GM10847 (cell line): ENCODE results near the gene MTHFD1L.

Experiments
- POLR2A ChIP-seq: IDR thresholded peaks from 2 replicates; pipeline ENCODE4 v1.6.1; 2011; ENCODE audit not compliant: insufficient read length; ENCODE audit errors: extremely low read depth

The MTHFD1L gene

DNA sequence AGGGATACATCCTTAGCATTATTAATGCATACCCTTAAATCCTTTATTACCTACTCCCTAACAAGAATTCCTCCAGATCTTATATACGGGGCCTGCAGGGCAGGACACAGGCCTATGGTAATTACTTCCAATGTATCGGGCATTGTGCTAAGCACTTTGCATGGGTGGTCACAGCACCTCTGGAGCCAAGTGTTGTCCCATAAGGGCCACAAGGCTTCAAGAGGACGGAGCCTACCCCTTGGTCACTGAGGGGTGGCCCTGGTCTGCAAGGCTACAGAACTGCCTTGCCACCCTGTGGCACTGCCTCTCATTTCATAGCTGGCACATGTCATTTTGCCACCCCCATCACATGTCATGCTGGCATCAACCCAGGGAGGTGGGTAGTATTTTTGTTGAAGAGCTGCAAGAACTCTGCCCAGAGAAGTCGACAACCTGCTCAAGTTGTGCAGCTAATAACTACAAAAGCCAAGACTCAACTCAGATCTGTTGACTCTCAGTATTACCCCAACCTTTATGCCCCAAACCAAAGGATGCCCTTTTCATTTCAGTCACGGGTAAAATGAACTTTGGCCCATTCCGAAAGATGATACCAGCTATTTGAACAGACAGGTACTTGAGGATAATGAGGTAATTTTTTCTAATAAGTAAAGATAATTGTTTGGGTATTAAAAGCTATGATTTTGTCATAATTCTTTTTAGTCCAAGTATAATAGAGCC is 230.2 kb downstream of the MTHFD1L start:
- no peak for TF ChIP-seq POLR2A

- no peak for TF ChIP-seq POLR2A
Measured at GRCh38 chr6:151096255-151096612, 230.7 kb downstream of the MTHFD1L start.

GRCh38 chr6:151096691-151097606 is 231.4 kb downstream of the MTHFD1L start:
- TF ChIP-seq POLR2A = no peak

DNA sequence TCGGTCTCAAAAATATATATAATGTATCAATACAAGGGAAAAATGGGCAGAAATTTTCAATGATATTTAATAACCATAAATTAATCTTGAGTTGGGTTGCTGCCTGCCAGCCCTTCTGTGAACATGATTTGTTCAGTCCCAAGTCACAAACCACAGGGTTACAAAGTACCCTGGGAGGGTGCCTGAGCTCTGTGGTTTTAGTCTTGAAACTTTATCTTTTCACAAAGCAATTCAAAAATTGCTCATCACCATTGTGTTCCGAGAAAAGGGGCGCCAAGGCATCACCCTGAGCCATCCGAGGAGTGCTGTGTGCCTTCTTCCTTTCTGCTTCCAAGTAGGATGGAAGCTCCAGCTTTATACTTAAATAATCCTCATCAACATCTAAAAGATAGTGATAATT is 232.7 kb downstream of the MTHFD1L start:
- no peak for TF ChIP-seq POLR2A

- TF ChIP-seq POLR2A = no peak
Measured at GRCh38 chr6:151100326-151100725, 234.8 kb downstream of the MTHFD1L start.

GRCh38 chr6:151101161-151101815 is 235.8 kb downstream of the MTHFD1L start:
- TF ChIP-seq POLR2A = no peak

GRCh38 chr6:151101816-151102694 is 236.6 kb downstream of the MTHFD1L start:
- TF ChIP-seq POLR2A = no peak

DNA sequence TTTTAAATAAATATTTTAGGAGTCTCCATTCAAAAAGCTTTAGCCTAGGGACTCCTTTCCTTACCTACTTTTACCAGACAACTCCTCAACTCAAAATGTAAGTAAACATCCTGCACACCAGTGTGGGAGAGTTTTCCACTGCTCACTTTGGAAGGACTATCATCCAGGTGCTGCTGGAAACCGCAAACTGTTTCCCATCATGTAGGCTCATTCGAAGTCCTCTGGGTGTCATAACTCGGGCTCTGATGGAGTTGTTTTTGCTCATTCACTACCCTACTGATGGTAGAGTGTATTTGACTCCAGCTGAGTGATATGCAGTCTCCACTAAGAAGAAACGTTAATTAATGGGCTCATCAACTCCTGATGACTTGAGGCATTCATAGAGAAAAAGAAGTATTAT is 237.8 kb downstream of the MTHFD1L start:
- no peak for TF ChIP-seq POLR2A

- no peak for TF ChIP-seq POLR2A
Measured at GRCh38 chr6:151107897-151108427, 242.5 kb downstream of the MTHFD1L start.

DNA sequence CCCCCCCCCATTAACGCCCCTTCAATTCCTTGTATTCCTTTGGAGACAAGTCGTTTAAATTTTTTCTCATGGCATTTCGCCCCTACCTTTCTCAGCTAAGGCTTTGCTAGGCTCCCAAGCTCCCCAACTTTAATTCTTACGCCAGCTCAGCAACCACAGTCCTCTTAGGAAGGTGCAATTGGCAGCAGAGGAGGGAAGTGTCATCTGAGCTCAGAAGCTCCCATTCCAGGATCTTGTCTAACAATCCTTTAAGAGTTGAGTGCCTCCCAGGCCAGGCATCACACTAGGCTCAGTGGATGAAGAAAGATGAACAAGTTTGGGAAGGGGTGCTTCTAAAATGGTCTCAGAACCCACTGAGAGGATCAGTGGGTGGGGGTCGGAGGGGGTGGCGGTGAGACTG is 243.0 kb downstream of the MTHFD1L start:
- TF ChIP-seq POLR2A = no peak

GRCh38 chr6:151109361-151109760 is 243.9 kb downstream of the MTHFD1L start:
- TF ChIP-seq POLR2A = no peak

GRCh38 chr6:151109869-151110575 is 244.5 kb downstream of the MTHFD1L start:
- no peak for TF ChIP-seq POLR2A

- TF ChIP-seq POLR2A = no peak
Measured at GRCh38 chr6:151110576-151110905, 245.0 kb downstream of the MTHFD1L start.

DNA sequence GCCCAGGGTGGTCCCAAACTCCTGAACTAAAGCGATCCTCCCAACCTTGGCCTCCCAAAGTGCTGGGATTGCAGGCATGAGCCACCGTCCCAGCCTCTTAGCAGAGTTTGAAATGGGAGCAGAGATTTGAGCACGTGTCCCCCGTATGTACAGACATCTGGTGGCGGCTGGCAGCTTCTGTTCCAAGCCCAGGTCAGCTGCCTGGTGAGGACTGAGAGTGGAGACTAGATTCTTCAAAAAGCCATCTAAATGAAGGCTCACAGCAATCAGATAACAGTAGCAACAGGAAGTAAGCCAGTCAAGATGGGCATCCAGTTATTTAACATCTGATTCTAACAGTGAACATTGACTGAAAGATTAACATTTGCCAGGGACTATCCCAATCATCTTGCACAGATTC is 246.2 kb downstream of the MTHFD1L start:
- no peak for TF ChIP-seq POLR2A

DNA sequence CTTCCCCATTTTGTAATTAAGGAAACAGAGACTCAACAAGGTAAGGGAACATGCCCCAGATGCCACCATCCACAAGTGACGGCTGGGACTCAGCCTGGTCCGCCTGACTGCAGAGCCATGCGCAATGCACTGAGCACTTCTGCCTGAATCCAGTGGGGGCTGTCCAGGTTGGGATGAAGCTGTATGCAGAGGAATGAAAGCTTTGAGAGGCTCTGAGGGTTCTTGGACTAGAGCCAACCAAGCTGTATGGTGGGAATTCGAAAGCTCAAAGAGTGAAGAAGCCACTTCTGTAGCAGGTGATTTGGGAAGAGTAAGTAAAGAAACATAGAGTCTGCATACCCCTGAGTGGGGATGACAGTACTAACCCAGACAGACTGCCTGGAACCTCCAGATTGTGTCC is 246.6 kb downstream of the MTHFD1L start:
- TF ChIP-seq POLR2A = no peak

DNA sequence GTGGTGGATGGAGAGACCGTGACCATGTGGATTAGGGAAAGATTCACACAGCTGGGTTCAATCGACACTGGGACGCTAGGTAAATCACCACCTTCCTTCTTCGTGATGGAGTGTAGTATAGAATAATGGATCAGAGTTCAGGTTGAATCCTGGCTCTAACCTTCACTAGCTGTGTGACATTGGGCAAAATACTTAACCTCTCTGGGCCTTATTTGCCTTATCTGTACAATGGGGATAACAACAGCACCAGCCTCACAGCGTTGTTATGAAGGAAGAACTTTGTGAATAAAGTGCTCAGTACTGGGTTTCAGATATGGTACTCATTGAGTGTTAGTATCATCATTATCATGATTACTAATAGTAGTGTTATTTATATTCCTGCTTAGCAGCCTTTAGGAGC is 248.1 kb downstream of the MTHFD1L start:
- TF ChIP-seq POLR2A = no peak
